ENCODE measurements around the gene RPL29.
"Not testable (repeated sequence)": the region's sequence is repeated elsewhere in the genome, so short reads cannot be mapped to it uniquely, and the experiment has no call there.

RPL29 gene

DNA sequence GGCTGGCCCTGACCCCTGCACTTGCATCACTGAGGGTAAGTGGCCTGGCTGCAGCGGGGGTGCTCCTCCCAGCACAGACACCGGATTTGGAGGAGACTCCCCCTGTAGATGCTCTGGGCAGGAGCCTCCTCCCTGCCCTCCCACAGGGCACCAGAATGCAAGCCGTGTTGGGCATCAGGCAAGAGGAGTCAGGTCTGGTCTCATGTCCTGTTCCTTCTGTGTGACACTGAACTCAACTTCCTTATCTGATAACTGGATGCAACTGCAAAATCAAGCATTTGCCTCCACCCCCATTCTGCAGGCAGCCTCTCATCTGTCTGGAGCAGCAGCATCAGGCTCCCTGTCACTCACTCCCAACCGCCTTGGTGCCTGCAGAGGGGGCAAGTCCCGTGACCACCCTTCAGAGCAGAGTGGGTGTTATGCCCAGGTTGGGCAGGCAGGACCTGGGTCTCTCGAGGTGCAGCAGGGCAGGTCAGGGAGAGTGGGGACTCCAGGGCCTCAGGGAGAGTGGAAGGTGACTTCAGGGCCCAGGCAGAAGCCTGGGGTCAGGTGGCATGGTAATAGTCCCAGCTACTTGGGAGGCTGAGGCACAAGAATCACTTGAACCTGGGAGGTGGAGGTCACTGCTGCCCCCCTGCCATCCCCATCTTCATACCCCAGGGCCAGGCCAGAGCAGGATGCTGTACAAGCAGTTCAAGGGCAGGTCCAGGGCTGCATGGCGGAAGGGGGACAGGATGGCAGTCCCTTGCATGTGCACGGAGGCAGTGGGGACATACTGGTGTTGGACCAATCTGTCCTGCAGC, 10.5 kb upstream of the RPL29 start:
- in situ Hi-C loops (cut with MboI; ENCODE audit: low sequenced_read_pairs): no loop called here
- Histone ChIP-seq H3K27me3 (ENCODE audit: low read depth) (no peaks in the 10 kb centered on the region), H3K9me3 (no peaks in the 10 kb centered on the region), H3K4me3 (no peak overlapping the region), H3K4me1 (peaks cover 2% of the 10 kb centered on the region; the same call in 1 of the 2 replicates), H3K36me3 (replicated peaks) (no peaks in the 10 kb centered on the region)
- DNase-seq (ENCODE audit: low spot score in 2 of 2): no peak

DNA sequence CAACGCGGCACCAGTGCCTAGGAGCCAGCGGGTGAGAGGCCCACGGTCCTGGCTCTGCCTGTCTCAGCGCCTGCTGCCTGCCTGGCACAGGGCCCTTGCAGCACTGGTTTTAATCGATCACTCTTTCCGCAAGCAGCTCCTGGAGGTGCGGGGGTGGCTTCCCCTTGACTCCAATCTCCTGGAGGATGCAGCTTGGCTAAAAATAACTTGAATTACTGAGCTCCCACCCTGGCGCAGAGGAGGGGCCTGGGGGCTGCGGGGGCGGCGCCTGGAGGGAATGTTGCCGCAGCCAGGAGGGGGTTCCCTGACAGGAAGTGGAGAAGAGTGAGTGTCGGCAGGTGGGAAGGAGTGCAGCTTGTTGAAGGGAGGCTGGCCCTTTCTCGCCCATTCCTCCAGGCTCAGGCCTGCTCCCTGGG, 9.9 kb upstream of the RPL29 start:
- Histone ChIP-seq H3K4me1 (peaks cover 2% of the 10 kb centered on the region; the same call in 1 of the 2 replicates), H3K9me3 (no peaks in the 10 kb centered on the region), H3K27me3 (ENCODE audit: low read depth) (no peaks in the 10 kb centered on the region), H3K36me3 (replicated peaks) (no peaks in the 10 kb centered on the region), H3K4me3 (no peak overlapping the region)
- in situ Hi-C loops (cut with MboI; ENCODE audit: low sequenced_read_pairs): no loop called here
- DNase-seq (ENCODE audit: low spot score in 2 of 2): no peak

DNA sequence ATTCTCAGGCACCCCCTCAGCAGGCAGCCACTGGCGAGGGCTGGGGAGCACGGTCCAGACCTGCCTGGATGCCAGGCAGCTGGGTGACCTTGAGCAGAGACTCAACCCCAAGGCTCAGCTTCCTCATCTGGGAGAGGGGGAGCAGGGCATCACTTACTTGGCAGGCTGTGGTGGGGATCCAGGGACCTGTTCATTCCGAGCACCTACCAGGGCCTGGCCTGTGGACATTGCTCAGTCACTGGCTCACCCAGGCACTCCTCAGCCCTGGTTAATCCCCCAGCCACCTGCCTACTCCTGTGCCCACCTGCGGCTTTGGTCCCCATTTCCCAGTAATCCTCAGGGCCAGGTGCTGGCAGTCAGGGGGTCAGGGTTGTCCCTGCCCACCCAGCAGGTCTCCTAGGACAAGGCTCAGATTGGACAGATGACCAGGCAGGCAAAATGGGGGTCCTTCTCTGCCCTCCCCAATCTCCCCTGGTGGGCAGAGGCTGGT, 9.3 kb upstream of the RPL29 start:
- Histone ChIP-seq H3K4me1 (peaks cover 2% of the 10 kb centered on the region; the same call in 1 of the 2 replicates), H3K9me3 (no peaks in the 10 kb centered on the region), H3K4me3 (no peak overlapping the region), H3K36me3 (replicated peaks) (no peaks in the 10 kb centered on the region), H3K27me3 (ENCODE audit: low read depth) (no peaks in the 10 kb centered on the region)
- no peak for DNase-seq (ENCODE audit: low spot score in 2 of 2)
- in situ Hi-C loops (cut with MboI; ENCODE audit: low sequenced_read_pairs): loop anchor here (5.0 kb wide), 2 partner anchors 137 to 337 kb away; no protein-coding TSS in a partner anchor

DNA sequence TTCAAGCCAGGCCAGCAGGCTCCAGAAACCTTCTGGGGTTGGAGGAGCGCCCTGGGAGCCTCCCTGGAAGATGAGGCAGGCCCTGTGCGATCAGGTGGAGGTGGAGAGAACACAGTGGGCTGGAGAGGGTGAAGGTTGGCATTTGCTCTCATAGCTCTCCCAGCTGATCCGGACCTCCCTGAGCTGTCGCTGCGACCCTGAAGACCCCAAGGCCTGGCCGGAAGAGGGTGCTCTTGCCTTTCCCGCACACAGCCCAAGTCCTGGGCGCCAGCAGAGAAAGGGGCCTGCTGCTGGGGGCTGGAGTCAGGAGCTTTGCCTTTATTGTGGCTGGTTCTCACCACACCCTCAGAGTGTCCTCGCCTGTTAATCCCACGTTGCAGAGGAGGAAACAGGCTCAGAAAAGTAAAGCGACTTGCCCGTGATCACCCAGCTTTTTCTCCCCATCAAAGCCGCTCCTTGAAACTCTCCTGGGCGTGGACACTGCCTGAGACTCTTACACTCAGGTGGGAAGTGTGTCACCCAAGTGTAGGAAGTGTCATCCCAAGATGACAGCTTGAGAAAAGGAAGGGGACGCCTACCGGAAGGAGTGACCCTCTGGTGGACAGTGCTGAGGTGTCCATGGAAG, 8.6 kb upstream of the RPL29 start:
- H3K36me3 ChIP-seq (replicated peaks): no peaks in the 10 kb centered on the region
- peak in 1 of 2 experiments; percentile 74 for DNase-seq (ENCODE audit: low spot score in 2 of 2)
- H3K4me3 ChIP-seq: no peak overlapping the region
- in situ Hi-C loops (cut with MboI; ENCODE audit: low sequenced_read_pairs): loop anchor here (5.0 kb wide), 2 partner anchors 138 to 338 kb away; no protein-coding TSS in a partner anchor
- no peaks in the 10 kb centered on the region for H3K9me3 ChIP-seq
- H3K27me3 ChIP-seq (ENCODE audit: low read depth): no peaks in the 10 kb centered on the region
- peaks cover 2% of the 10 kb centered on the region; the same call in 1 of the 2 replicates for H3K4me1 ChIP-seq

DNA sequence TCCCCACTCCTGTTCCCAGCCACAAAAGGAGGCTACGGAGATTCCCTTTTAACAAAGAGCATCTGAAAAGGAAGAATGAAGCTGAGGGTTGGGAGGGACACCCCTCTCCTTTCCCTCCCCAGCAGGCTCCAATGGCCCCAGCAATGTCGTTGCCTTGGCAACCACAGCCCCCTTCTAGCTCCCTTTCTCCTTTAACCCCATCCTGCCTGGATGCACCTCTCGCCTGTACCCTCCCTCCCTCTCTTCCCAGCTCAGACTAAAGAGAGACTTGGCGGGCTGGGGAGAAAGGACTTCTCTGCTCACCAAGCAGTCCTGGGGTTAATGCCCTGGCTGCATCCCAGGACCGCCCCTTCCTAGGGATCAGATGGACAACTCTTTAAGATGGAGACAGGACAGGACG, 7.1 kb upstream of the RPL29 start:
- H3K36me3 ChIP-seq (replicated peaks): no peaks in the 10 kb centered on the region
- no peaks in the 10 kb centered on the region for H3K9me3 ChIP-seq
- peaks cover 2% of the 10 kb centered on the region; the same call in 1 of the 2 replicates for H3K4me1 ChIP-seq
- H3K27me3 ChIP-seq (ENCODE audit: low read depth): no peaks in the 10 kb centered on the region
- DNase-seq (ENCODE audit: low spot score in 2 of 2): no peak
- no peak overlapping the region for H3K4me3 ChIP-seq
- in situ Hi-C loops (cut with MboI; ENCODE audit: low sequenced_read_pairs): loop anchor here (5.0 kb wide), 2 partner anchors 140 to 340 kb away; no protein-coding TSS in a partner anchor

DNA sequence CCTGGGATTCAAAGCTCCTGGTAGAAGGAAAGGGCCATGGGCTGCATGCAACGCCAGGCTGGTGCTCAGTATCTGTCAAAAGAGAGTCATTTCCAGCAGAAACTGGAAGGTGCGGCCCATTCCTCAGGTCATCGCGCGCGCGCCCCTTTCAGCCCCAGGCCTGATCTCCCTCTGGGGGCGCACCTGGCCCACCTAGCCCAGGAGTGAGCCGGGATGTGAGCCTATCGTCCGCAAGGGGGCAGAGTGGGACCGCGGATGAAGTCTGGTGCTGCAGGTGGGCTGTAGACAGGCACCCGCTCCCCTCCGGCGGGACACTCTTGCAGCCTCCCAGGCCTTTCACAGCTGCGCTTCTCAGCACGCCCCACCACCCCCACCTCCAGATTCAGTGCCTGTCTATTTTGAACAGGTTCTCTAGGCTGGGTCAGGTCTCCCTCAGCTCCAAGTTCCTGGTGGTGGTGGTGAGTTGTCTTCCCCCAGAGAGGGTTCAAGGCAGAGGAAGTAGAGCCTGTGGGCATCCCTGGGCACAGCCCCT, 5.8 kb upstream of the RPL29 start:
- Histone ChIP-seq H3K9me3 (no peaks in the 10 kb centered on the region), H3K27me3 (ENCODE audit: low read depth) (no peaks in the 10 kb centered on the region), H3K4me3 (no peak overlapping the region), H3K4me1 (peaks cover 2% of the 10 kb centered on the region; the same call in 1 of the 2 replicates), H3K36me3 (replicated peaks) (no peaks in the 10 kb centered on the region)
- in situ Hi-C loops (cut with MboI; ENCODE audit: low sequenced_read_pairs): loop anchor here (5.0 kb wide), 2 partner anchors 141 to 341 kb away; no protein-coding TSS in a partner anchor
- DNase-seq (ENCODE audit: low spot score in 2 of 2): peak; percentile 75 to 93

DNA sequence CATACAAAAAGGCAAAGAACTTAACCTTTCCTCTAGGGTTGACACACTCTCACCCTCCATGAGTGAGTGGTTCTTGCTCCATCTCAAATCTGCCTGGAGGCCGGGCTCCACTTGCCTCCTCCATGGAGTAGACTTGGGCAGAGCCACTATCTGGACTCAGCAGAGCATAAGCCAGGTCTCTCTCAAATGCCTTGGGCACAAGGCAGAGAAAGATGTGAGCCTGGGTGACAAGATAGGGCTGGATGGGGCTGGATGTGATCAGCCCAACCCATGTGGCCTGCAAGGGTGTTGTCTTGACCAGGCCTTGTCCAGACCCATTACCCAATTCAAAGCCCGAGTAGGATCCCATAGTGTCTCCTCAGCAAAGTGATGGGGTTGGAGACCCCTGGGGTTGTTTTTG, 4.2 kb upstream of the RPL29 start:
- Histone ChIP-seq H3K27me3 (ENCODE audit: low read depth) (no peaks in the 10 kb centered on the region), H3K36me3 (replicated peaks) (peaks cover 7% of the 10 kb centered on the region), H3K4me3 (no peak overlapping the region), H3K4me1 (peaks cover under 1% of the 10 kb centered on the region; the same call in 1 of the 2 replicates), H3K9me3 (no peaks in the 10 kb centered on the region)
- DNase-seq (ENCODE audit: low spot score in 2 of 2): no peak
- in situ Hi-C loops (cut with MboI; ENCODE audit: low sequenced_read_pairs): loop anchor here (5.0 kb wide), 2 partner anchors 142 to 342 kb away; no protein-coding TSS in a partner anchor

DNA sequence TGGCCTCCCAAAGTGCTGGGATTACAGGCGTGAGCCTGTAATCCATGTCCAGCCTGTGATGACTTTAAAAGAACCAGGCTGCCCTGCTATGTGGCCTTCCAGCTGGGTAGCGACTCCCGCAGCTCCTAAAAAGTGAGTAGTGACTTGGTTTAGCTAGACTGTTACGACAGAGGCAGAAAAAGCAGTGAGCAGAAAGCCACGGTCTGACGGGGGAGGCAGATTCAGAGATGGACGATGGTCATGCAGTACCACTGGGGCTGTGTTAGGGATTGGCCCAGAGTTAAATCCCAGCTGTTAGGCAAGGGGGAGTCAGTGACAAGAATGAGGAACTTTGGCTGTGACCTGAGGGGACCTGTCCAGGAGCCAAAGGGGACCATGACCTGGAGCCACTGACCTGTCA, 3.1 kb upstream of the RPL29 start:
- in situ Hi-C loops (cut with MboI; ENCODE audit: low sequenced_read_pairs): no loop called here
- H3K4me1 ChIP-seq: peaks cover 10% of the 10 kb centered on the region
- no peaks in the 10 kb centered on the region for H3K27me3 ChIP-seq (ENCODE audit: low read depth)
- no peaks in the 10 kb centered on the region for H3K9me3 ChIP-seq
- H3K36me3 ChIP-seq (replicated peaks): peaks cover 18% of the 10 kb centered on the region
- no peak overlapping the region for H3K4me3 ChIP-seq
- DNase-seq (ENCODE audit: low spot score in 2 of 2): no peak

DNA sequence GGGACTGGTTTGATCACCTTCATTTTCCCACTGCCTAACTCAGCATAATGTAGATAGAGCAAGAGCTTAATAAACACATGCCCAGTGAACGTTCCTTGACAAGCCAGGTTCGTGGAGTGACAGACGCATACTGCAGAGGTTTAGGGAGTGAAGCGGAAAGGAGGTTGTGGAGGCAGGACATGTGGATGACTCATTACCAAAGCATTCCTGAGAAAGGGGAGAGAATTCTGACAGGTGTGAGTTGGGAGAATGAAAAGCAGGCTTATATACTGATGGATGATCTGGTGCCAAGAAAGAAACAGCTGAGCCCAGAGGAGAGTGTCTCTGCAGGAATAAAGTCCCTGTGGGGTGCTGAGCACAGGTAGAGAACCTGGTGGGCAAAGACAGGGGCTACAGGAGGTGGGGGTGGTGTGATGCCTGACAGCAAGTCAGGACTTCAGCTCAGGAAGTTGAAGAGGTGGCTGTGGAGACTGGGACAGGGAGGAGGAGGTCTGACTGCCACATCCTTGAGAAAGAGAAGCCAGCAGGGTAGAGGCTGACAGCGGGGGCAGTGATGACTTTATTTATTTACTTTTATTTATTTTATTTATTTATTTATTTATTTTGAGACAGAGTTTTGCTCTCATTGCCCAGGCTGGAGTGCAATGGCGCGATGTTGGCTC, 2.4 kb upstream of the RPL29 start:
- Histone ChIP-seq H3K27me3 (ENCODE audit: low read depth) (no peaks in the 10 kb centered on the region), H3K36me3 (replicated peaks) (peaks cover 25% of the 10 kb centered on the region), H3K4me1 (peaks cover 12% of the 10 kb centered on the region), H3K9me3 (no peaks in the 10 kb centered on the region), H3K4me3 (no peak overlapping the region)
- DNase-seq (ENCODE audit: low spot score in 2 of 2): no peak
- in situ Hi-C loops (cut with MboI; ENCODE audit: low sequenced_read_pairs): no loop called here

DNA sequence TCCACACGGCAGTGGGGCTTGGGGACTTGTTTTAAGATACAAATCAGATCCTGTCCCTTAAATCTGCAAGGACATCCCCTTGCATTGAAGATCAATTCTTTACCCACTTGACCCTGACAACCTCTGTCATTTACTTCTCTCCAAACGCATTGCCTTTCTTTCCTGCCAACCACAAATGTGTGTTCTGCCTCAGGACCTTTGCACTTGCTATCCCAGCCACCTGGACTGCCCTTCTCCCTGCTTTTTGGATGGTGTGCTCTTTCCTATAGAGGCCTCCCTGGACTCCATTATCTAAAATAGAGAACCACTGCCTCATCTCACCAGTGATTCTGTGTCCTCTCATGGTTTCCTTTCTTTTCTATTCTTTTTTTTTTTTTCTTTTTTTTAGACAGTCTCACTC, 1.5 kb upstream of the RPL29 start:
- Histone ChIP-seq H3K9me3 (no peaks in the 10 kb centered on the region), H3K36me3 (replicated peaks) (peaks cover 34% of the 10 kb centered on the region), H3K27me3 (ENCODE audit: low read depth) (no peaks in the 10 kb centered on the region), H3K4me3 (no peak overlapping the region), H3K4me1 (peaks cover 17% of the 10 kb centered on the region)
- in situ Hi-C loops (cut with MboI; ENCODE audit: low sequenced_read_pairs): no loop called here
- DNase-seq (ENCODE audit: low spot score in 2 of 2): no peak

DNA sequence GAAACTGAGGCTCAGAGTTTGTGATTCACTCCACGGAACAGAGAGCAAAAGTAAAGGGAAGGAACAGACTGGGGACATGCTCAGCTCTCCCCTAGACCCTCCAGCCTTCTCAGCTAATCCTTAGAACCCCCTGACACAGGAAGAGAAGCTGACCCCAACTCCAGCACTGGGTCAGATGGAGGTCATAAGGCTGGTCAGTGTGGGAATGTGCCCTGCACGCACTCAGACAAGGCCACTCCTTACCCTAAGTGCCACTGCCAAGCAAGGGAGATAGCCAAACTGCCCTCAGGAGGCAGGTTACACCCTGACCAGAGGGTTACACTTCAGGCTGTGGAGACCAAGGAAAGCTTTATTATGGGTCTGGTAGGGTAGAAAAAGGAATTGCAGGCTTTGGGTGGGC, 1.2 kb downstream of the RPL29 start:
- in situ Hi-C loops (cut with MboI; ENCODE audit: low sequenced_read_pairs): no loop called here
- Histone ChIP-seq H3K9me3 (no peaks in the 10 kb centered on the region), H3K27me3 (ENCODE audit: low read depth) (no peaks in the 10 kb centered on the region), H3K4me3 (peak overlapping the region; percentile 93), H3K36me3 (replicated peaks) (peaks cover 45% of the 10 kb centered on the region), H3K4me1 (peaks cover 22% of the 10 kb centered on the region)
- no peak for DNase-seq (ENCODE audit: low spot score in 2 of 2)

DNA sequence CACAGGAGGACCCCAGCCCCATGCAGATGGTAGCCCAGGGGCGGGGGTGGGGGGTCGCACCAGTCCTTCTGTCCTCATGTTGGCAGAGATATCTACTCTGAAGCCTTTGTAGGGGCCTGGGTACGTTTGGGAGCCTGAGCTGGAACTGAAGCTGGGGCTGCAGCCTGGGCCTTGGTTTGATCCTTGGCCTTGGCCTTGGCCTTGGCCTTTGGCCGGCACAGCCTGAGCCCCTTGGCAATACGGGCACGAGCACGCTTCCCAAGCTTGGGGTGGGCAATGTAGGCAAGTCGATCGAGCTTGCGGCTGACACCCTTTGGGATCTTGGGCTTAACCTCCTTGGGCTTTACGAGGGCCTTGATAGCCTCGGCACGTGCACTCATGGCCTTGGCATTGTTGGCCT, 2.0 kb downstream of the RPL29 start:
- Histone ChIP-seq H3K4me1 (peaks cover 22% of the 10 kb centered on the region), H3K36me3 (replicated peaks) (peaks cover 45% of the 10 kb centered on the region)
- DNase-seq (ENCODE audit: low spot score in 2 of 2); in situ Hi-C loops (cut with MboI; ENCODE audit: low sequenced_read_pairs); H3K27me3 ChIP-seq (ENCODE audit: low read depth); H3K9me3 ChIP-seq; H3K4me3 ChIP-seq: not testable (repeated sequence)

DNA sequence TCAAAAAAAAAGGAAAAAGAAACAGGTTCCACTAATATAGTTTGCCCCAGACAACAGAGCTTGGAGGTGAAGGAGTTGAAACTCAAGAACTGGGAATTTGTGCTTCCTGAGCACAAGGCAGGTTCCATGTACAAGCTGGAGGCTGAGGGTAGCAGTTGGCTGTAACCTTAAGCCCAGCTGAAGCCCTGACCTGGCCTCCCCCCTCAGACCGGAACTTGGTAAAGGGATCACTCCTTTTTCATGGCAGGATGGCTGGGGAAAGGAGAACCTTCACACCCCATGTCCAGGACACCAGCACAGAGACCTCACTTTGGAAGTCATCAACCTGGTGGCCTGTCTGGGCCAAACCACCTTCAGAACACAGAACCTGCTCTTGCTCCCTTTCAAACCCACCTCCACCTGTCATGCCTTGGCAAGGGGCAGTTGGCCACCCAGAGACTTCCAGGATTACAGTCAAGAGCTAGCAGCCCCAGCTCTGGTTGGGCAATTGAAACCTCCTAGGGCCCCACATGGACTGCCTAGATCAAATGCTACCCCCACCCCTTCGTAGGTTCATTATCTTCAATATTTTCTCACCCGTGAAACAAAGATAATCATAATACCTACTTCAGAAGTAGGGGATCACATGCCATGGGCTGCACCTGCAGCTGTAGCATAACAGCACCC, 3.5 kb downstream of the RPL29 start:
- H3K4me3 ChIP-seq: no peak overlapping the region
- DNase-seq (ENCODE audit: low spot score in 2 of 2): no peak
- H3K27me3 ChIP-seq (ENCODE audit: low read depth): no peaks in the 10 kb centered on the region
- no peaks in the 10 kb centered on the region for H3K9me3 ChIP-seq
- peaks cover 45% of the 10 kb centered on the region for H3K36me3 ChIP-seq (replicated peaks)
- H3K4me1 ChIP-seq: peaks cover 22% of the 10 kb centered on the region
- in situ Hi-C loops (cut with MboI; ENCODE audit: low sequenced_read_pairs): no loop called here
